ENCODE results near the gene ZNF76.

ZNF76 gene

DNA sequence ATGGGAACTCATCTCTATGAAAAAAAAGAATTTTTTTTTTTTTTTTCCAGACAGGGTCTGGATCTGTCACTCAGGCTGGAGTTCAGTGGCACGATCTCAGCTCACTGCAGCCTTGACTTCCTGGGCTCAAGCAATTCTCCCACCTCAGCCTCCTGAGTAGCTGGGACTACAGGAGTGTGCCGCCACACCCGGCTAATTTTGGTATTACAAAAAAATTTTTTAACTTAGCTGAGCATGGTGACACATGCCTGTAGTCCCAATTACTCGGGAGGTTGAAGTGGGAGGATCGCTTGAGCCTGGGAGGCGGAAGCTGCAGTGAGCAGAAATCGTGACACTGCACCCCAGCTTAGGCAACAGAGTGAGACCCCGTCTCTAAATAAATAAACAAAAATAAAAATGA, 45.6 kb downstream of the ZNF76 start:
- TF ChIP-seq, protein P1, sequence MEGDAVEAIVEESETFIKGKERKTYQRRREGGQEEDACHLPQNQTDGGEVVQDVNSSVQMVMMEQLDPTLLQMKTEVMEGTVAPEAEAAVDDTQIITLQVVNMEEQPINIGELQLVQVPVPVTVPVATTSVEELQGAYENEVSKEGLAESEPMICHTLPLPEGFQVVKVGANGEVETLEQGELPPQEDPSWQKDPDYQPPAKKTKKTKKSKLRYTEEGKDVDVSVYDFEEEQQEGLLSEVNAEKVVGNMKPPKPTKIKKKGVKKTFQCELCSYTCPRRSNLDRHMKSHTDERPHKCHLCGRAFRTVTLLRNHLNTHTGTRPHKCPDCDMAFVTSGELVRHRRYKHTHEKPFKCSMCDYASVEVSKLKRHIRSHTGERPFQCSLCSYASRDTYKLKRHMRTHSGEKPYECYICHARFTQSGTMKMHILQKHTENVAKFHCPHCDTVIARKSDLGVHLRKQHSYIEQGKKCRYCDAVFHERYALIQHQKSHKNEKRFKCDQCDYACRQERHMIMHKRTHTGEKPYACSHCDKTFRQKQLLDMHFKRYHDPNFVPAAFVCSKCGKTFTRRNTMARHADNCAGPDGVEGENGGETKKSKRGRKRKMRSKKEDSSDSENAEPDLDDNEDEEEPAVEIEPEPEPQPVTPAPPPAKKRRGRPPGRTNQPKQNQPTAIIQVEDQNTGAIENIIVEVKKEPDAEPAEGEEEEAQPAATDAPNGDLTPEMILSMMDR (IDR thresholded peaks at IDR 0.05) = no peak

DNA sequence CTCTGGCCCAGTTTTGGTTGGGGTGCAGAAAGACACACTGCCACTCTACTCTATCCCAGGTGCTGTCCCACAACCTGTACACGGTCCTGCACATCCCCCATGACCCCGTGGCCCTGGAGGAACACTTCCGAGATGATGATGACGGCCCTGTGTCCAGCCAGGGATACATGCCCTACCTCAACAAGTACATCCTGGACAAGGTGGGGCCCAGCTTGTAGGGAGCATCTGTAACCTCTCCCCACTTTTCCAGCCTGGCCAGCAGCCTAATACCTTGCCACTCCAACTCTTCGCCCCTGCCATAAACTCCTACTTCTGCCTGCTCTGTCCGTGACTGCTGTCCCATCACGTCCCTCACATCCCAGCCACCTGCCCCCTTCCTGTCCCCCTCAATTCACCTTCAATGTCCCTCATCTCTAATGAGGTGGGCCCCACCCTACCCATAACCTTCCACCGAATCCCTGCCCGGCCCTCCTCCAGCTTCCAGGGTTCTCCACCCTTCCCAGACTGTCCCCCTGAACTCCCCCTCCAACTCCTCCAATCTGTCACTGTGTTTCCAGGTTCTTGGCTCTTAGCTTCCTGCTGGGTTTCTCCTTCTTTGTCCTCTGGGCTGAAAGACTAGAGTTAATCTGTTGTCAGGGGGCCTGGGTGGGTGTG, 50.2 kb downstream of the ZNF76 start:
- TF ChIP-seq, protein P1 (IDR thresholded peaks at IDR 0.05) = no peak

DNA sequence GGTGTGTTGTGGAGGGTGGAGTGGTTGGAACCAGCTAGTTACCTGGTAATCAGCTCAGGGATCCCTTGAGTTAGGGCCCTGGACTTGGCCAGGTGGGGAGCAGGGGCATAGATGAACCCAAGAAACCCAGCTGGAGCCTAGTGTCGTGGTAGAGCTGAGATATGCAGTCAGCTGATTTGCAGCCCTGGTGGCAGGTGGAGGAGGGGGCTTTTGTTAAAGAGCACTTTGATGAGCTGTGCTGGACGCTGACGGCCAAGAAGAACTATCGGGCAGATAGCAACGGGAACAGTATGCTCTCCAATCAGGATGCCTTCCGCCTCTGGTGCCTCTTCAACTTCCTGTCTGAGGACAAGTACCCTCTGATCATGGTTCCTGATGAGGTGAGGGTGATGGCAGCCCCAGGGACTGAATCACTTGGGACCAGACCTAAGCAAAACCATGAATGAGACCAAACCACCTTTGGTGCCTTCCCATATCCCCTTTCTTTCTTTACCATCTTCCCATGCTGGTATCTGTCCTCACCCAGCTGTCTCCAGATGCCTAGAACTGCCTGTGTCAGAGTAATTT, 50.8 kb downstream of the ZNF76 start:
- TF ChIP-seq, protein P1 (IDR thresholded peaks at IDR 0.05) = no peak

DNA sequence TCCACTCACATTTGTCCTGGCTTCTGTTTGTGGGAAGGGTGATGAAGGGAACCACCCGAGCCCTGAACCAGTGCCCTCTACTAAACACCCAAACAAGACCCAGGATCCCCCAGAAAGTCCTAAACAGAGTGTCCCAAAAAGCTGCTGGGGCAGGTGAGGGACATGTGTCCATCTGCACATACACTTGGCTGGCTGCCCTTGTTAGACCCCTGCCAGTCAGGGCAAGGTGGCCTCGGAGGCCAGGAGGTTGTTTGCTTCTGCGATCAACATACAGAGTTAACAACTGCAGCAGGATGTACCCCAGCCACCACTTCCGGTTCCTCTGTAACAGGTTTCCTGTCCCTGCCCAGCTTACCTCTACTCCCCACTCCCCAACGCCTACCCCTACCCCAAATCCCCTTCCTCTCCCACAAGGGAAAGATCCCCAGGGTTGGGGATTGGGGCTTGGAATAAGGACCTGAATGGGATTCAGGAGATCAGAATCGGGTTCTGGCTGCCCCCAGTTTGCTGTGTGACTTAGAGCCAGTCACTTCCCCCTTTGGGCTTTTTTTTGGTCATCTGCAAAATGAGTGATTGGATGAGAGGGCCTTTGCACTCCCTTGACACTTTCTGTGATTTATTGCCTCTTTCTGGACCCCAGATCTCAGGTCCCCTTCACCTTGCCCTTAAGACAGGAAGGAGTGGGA, 52.0 kb downstream of the ZNF76 start:
- TF ChIP-seq, protein P1 (IDR thresholded peaks at IDR 0.05) = no peak

DNA sequence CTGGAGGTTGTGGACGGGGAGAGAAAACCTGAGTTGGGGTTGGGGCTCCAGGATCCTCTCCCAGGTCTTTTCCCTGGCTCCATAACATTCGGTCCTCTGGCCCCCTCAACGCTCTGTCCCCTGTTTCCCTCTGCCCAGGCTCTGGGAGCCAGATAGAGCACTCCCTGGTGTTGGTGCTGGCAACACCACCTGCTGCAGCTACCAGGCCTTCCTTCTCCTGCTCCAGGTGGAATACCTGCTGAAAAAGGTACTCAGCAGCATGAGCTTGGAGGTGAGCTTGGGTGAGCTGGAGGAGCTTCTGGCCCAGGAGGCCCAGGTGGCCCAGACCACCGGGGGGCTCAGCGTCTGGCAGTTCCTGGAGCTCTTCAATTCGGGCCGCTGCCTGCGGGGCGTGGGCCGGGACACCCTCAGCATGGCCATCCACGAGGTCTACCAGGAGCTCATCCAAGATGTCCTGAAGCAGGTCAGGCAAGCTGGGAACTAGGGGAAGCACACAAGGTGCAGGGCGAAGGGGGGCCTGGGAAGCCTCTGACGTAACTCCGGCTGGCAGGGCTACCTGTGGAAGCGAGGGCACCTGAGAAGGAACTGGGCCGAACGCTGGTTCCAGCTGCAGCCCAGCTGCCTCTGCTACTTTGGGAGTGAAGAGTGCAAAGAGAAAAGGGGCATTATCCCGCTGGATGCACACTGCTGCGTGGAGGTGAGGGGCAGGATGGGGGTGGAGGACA, 52.7 kb downstream of the ZNF76 start:
- TF ChIP-seq, protein P1 (IDR thresholded peaks at IDR 0.05) = no peak

DNA sequence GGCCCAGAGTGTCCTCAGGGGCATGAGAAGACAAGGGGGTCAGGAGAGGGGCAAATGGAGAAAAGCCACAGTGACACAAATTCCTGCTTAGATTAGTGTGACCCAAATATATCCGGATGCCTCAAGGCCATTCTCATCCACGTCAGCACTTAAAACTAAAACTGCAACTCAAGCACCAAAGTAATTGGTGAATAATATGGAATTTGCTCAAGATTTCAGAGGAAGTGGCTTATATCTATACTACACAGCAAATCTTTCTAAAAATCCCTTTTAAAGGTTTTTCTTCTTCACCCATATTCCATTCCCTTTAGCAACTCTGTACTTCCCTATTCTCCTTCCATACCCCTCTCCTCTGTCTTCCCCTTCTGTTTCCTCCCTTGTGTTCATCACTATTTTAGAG, 53.3 kb downstream of the ZNF76 start:
- TF ChIP-seq, protein P1 (IDR thresholded peaks at IDR 0.05) = no peak

DNA sequence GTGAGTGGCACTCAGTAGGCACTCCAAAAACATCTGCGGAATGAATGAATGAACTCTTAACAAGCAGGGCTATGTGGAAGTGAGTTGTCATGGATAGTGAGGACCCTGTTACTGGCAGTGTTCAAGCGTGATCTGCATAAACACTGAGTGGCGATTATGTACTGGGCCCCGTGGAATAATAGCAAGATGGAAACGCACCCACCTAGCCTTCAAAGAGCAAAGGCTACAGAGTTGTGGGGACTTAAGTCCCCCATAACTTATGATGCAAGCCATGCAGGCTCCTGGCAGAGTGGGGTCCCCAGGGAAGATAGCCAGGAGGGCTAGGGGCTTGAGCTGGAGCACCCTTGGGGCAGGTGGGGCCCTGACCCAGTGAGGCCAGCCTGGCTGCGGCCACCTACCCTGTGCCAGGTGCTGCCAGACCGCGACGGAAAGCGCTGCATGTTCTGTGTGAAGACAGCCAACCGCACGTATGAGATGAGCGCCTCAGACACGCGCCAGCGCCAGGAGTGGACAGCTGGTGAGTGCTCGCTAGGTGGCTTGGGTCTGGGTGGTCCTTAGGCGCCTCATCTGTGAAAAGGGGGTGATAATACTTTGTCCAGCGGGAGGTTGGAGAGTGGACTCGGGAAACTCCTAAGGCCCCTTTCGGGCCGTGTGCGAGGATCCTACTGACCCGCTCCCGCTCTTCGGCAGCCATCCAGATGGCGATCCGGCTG, 58.1 kb downstream of the ZNF76 start:
- TF ChIP-seq, protein P1 (IDR thresholded peaks at IDR 0.05) = no peak
